HG03139 (cell line): Measurements from ENCODE around the gene MAP1S.
A peak's percentile ranks its signal among the peaks of the same experiment; 100 is the strongest.
"Not testable (repeated sequence)": the region's sequence is repeated elsewhere in the genome, so short reads cannot be mapped to it uniquely, and the experiment has no call there.

ENCODE experiments used
- ATAC-seq: cut with Tn5 transposase; IDR thresholded peaks from one replicate; pipeline ENCODE4 v1.9.1; 2021; ENCODE audit not compliant: unreplicated experiment

Gene MAP1S

DNA sequence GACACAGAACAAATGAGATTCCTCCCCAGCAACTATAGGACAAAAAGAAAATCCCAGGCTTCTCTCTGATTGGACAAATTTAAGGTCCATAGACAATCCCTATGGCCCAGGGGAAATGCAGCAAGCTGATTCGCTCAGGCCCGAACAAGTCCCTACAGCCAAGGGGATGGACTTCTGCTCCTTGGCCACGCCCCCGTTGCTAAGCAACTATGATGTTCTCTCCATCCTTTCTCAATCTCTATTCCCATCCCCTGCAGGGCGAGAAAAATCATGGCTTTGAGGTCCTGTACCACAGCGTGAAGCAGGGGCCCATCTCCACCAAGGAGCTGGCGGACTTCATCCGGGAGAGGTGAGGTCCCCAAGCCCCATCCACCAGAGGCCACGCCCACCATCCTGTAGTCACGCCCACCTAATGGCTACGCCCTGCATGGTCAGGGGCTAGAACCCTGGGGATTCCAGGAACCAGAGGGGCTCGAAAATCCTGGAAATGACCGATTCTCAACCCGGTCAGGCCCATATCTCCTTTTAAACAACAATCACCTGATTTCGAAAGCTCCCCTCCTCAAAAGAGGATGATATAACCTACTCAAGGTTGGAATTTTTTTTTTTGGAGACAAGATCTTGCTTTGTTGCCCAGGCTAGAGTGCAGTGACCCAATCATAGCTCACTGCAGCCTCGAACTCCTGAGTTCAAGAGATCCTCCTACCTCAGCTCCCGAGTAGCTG lies 43.4 kb downstream of the MAP1S start:
- ATAC-seq, result no peak

DNA sequence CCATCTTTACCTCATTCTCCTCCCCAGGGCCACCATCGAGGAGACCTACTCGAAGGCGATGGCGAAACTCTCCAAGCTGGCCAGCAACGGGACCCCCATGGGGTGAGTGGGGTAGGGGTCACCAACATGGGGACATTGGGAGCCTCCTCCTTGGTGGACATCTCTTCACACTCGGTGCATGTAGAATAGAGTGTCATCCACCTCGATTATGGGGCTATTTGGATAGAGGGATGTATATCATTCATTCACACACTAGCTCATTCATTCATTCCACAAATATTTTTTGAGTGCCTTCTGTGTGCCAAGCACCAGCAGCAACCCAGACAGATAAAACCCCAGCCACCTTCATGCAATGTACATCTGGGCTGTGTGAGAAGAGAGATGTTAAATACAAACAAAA lies 45.1 kb downstream of the MAP1S start:
- ATAC-seq, result no peak

DNA sequence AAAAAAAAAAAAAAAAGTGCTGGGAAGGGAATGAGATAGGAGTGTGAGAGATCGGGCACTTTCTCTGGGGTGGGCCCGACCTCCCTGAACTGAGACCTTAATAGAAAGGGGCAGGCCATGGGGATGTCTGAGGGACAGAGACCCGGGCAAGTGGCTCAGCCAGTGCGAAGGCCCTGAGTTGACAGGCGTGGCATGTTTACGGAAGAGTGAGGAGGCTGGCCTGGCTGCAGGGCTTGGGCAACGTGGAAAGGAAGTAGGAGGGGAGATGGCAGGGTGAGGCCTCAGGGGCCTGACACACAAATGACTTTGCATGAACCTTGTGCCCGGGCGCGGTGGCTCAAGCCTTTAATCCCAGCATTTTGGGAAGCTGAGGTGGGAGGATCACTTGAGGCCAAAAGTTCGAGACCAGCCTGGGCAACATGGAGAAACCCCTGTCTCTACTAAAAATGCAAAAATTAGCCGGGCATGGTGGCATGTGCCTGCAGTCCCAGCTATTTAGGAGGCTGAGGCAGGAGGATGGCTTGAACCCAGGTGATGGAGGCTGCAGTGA lies 45.9 kb downstream of the MAP1S start:
- ATAC-seq, result no peak

DNA sequence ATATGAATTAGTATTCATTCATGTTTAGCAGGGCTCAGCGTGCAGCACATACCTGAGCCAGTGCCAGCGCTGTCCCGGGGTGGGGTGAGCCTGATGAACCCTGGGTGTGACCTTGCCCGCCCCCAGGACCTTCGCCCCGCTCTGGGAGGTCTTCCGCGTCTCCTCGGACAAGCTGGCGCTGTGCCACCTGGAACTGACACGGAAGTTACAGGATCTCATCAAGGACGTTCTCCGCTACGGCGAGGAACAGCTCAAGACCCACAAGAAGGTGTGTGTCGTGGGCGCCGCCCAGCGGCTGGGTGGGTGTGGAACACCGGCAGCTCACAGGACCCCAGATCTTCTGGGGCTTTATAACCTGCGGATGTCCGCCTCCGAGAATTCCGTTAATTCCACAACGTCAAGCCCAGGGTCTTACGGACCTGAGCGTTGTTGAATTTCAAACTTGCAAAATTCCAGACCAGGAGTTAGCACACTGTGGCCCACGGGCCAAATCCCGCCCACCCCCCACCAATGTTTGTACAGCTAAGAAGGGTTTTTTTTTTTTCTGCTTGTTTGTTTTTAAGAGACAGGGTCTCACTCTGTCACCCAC lies 47.4 kb downstream of the MAP1S start:
- ATAC-seq, result no peak

DNA sequence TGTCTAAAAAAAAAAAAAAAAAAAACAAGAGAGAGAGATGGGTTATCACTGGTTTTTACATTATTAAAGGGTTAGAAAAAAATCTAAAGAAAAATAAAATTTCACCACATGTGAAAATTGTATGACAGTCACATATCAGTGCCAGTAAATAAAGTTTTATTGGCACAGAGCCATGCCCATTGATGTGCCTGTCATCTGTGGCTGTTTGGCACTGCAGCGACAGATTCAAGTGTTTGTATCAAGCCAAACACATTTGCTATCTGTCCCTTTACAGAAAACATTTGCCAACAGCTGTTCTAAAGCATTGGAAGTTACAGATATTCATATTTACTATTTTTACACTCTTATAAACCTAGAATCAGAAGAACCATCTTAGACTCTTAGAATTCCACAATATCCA lies 48.3 kb downstream of the MAP1S start:
- no peak for ATAC-seq

DNA sequence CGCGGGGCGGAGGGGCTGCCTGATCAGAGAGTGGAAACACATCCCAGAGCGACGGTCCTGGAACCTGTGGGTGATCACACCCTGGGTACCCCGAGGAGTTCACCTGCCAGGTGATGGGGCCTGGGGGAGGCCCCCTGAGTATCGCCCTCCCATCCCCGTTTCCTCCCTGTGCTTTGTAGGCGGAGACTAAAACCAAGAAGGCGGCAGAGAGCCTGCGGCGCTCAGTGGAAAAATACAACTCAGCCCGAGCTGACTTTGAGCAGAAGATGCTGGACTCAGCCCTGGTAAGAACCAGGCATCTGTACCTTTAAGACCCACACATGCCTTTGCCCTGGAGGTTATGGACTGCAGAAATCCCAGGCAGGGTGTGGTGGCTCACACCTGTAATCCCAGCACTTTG lies 51.3 kb downstream of the MAP1S start:
- ATAC-seq, result no peak

DNA sequence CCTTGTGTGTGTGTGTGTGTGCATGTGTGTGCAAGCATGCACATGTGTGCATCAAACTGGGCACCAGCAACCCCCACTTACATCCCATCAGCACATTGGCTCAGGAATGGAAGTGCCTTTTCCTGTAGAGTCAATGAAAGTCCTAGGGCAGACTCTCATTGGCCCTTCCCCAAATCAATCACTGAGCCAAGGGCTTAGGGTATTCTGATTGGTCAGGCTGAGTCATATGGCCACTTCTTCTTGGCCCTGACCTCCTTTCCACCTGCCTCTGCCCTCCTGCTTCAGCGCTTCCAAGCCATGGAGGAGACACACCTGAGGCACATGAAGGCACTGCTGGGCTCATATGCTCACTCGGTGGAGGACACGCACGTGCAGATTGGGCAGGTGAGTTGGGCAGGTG lies 52.9 kb downstream of the MAP1S start:
- no peak for ATAC-seq

DNA sequence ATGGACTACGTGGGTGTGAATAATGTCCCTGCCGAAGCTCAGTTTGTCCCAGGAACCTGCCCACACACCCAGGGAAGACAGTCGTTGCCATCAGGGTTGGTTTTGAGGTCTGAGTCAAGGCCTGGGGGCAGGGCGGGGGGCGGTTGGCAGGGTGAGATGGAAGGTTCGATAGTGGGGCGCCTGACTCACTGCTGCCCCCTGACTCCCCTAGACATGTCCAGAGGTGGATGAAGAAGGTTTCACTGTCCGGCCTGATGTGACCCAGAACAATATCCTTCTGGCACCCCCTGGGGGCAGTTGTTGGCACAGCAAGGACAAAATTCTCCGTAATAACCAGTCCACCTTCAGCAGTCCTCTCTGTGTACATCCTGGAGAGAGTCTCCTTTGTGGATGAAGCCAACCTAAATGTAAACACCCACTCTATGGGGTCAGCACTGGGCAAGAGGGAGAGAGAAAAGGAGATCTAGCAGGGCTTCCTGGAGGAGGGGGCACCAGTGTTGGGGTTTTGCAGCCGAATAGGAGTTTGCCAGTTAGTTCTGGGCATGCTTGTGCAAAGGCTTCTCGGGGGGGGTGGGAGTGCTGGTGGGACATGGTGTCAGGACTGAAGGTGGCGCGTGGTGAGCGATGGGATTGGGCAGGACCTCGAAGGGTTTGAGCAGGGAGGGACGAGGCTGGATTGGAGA lies 56.1 kb downstream of the MAP1S start:
- ATAC-seq, result no peak

DNA sequence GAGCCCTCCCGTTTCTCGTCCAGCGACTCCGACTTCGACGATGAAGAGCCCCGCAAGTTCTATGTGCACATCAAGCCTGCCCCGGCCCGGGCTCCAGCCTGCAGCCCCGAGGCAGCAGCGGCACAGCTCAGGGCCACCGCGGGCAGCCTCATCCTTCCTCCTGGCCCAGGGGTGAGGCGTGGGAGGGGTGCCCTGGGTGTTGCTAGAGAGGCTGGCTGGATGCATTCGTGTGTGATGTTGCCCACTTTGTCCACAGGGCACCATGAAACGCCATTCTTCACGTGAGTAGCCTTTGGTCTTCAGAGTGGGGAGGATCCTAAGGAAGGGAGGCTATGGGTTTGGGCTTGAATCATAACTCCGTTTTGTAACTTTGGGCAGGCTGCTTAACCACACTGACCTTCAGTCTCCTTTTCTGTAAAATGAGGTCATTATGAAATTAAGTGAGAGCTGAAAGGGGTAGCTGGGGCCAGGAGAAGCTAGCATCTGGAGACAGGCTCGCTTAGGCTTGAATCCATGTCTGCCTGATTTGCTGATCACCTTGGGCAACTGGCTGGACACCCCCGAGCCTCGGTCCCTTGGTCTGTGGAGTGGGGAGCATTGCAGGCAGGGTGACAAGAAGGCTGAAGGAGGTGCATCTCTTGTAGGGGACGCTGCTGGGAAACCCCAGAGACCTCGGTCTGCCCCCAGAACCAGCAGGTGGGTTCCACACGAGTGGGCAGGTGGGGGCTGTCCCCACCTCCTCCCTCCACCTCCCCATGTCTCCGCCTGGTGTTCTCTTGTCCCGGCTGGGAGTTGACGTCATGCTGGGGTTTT lies 56.9 kb downstream of the MAP1S start:
- ATAC-seq, result peak; percentile 68

DNA sequence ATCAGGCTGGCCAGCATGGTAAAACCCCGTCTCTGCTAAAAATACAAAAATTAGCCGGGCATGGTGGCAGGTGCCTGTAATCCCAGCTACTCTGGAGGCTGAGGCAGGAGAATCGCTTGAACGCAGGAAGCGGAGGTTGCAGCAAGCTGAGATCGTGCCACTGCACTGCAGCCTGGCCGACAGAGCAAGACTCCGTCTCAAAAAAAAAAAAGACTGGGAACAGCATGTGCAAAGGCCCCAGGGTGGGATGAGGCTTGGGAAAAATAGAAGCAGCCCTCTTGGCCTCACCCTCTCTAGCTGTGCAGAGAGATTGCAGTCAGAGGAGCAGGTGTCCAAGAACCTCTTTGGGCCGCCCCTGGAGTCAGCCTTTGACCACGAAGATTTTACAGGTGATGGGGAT lies 58.6 kb downstream of the MAP1S start:
- not testable (repeated sequence) for ATAC-seq

DNA sequence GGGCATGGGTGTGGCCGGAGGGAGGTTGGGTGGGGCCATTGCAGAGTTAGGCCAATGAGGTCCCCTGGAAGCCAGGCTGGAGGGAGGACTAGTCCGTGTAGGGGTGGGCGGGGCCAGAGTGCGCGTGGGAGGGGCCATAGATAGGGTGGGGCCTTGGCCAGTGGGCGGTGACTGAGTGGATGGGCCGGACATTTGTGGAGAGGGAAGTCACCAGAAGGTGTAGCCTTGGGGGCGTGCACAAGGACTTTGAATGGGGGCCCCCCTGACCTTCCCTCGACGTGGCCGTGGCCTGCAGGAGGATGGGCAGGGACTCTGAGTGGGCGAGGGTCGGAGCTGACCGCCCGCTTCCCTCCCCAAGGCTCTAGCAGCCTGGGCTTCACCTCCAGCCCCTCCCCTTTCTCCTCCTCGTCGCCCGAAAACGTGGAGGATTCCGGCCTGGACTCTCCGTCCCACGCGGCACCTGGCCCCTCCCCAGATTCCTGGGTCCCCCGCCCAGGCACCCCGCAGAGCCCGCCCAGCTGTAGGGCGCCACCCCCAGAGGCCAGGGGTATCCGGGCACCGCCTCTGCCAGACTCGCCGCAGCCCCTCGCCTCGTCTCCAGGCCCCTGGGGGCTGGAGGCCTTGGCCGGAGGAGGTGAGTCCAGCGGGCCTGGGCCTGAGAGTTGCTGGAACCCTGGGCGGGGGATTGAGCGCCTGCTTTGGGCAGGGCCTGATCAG lies 59.1 kb downstream of the MAP1S start:
- ATAC-seq, result no peak

DNA sequence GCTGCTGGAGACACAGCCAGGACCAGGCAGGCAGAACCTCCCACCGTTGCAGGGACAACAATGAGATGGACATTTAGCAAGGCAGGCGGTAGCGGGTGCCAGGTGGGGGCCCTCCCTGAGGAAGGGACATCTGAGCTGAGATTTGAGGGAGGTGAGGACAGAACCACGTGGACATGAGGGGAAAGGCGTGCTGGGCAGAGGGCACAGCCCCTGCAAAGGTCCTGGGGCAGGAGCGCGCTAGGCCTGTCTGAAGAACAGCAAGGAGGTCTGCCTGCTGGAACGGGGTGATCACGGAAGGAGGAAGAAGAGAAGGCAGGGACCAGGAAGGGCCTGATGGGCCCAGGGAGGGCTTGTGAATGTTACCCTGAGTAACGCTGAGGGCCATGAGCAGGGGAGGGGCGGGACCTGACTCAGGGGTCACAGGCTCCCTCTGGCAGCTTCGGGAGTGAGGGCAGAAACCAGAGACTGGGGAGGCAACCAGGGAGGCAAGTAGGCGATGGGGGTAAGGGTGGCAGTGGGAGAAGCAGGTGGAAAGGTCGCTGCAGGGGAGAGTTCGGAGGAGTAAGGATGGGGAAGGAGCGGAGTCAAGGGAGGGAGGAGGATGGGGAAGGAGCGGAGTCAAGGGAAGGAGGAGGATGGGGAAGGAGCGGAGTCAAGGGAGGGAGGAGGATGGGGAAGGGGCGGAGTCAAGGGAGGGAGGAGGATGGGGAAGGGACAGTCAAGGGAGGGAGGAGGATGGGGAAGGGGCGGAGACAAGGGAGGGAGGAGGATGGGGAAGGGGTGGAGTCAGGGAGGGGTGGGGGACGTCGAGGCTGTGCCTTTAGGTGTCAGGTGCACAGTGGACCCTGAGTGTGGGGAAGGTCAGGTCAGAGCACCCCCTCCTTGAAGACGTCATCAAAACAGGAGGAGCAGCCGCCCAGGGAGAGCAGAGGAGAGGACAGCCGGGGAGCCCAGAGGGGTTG lies 60.0 kb downstream of the MAP1S start:
- no peak for ATAC-seq

DNA sequence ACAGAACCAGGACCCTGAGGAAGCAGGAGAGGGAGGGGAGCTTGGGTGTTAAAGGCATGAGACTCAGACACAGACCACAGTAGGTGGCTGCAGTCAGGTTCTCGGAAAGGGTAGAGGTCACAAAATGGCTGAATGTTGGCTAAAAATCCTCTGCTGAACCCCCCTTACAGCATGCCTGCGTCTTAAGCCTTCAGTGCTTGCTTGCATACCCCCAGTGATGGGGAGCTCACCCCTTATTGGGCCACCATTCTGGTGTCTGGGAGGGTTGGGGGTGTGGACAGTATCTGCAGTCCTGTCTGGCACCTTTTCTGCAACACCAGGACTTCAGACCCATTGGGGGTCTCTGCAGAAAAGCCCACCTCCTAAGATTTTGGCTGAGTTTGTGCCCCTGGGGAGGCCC lies 61.5 kb downstream of the MAP1S start:
- ATAC-seq, result no peak

DNA sequence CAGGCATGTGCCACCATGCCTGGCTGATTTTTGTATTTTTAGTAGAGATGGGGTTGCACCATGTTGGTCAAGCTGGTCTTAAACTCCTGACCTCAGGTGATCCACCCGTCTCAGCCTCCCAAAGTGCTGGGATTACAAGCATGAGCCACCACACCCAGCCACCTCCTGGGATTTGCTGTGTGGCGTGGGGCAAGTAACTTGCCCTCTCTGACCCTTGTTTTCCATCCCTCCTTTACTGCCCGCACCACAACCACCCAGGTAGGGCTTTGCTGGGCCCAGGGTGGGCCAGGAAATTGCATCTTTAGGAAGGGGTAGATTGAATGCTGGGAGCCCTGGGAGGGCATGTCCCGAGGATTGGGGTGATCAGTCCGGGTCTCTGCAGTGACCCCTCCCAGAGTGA lies 64.4 kb downstream of the MAP1S start:
- not testable (repeated sequence) for ATAC-seq
